ENCODE data around the gene ULK4.

The ULK4 gene

GRCh38 chr3:41364736-41365135 lies 597.2 kb downstream of the ULK4 start:
- H3K4me3 ChIP-seq (ENCODE audit: low read length), result no peak overlapping the region
- TF ChIP-seq ZNF274 (IDR thresholded peaks at IDR 0.05; ENCODE audit: low read depth, low read length), result no peak

- no peak overlapping the region for H3K4me3 ChIP-seq (ENCODE audit: low read length)
- TF ChIP-seq ZNF274 (IDR thresholded peaks at IDR 0.05; ENCODE audit: low read depth, low read length), result no peak
Observed at GRCh38 chr3:41363830-41364523, 597.9 kb downstream of the ULK4 start.

GRCh38 chr3:41362638-41363559 lies 599.0 kb downstream of the ULK4 start:
- H3K4me3 ChIP-seq (ENCODE audit: low read length), result no peak overlapping the region
- no peak for TF ChIP-seq ZNF274 (IDR thresholded peaks at IDR 0.05; ENCODE audit: low read depth, low read length)

GRCh38 chr3:41357271-41357670 lies 604.6 kb downstream of the ULK4 start:
- no peak overlapping the region for H3K4me3 ChIP-seq (ENCODE audit: low read length)
- no peak for TF ChIP-seq ZNF274 (IDR thresholded peaks at IDR 0.05; ENCODE audit: low read depth, low read length)

GRCh38 chr3:41356775-41357174 lies 605.1 kb downstream of the ULK4 start:
- no peak overlapping the region for H3K4me3 ChIP-seq (ENCODE audit: low read length)
- TF ChIP-seq ZNF274 (IDR thresholded peaks at IDR 0.05; ENCODE audit: low read depth, low read length), result no peak

- no peak overlapping the region for H3K4me3 ChIP-seq (ENCODE audit: low read length)
- no peak for TF ChIP-seq ZNF274 (IDR thresholded peaks at IDR 0.05; ENCODE audit: low read depth, low read length)
Observed at GRCh38 chr3:41352510-41352909, 609.4 kb downstream of the ULK4 start.

- H3K4me3 ChIP-seq (ENCODE audit: low read length), result no peak overlapping the region
- no peak for TF ChIP-seq ZNF274 (IDR thresholded peaks at IDR 0.05; ENCODE audit: low read depth, low read length)
Observed at GRCh38 chr3:41350441-41350840, 611.5 kb downstream of the ULK4 start.

GRCh38 chr3:41348401-41348800 lies 613.5 kb downstream of the ULK4 start:
- TF ChIP-seq ZNF274 (IDR thresholded peaks at IDR 0.05; ENCODE audit: low read depth, low read length), result no peak
- H3K4me3 ChIP-seq (ENCODE audit: low read length), result no peak overlapping the region

GRCh38 chr3:41346698-41347270 lies 615.1 kb downstream of the ULK4 start:
- TF ChIP-seq ZNF274 (IDR thresholded peaks at IDR 0.05; ENCODE audit: low read depth, low read length), result no peak

GRCh38 chr3:41345788-41346187 lies 616.1 kb downstream of the ULK4 start:
- no peak overlapping the region for H3K4me3 ChIP-seq (ENCODE audit: low read length)
- no peak for TF ChIP-seq ZNF274 (IDR thresholded peaks at IDR 0.05; ENCODE audit: low read depth, low read length)

More at GRCh38 chr3:41346698-41347270, 615.1 kb downstream of the ULK4 start:
- no peak overlapping the region for H3K4me3 ChIP-seq (ENCODE audit: low read length)

- no peak overlapping the region for H3K4me3 ChIP-seq (ENCODE audit: low read length)
- TF ChIP-seq ZNF274 (IDR thresholded peaks at IDR 0.05; ENCODE audit: low read depth, low read length), result no peak
Observed at GRCh38 chr3:41339758-41340157, 622.1 kb downstream of the ULK4 start.

- no peak overlapping the region for H3K4me3 ChIP-seq (ENCODE audit: low read length)
- TF ChIP-seq ZNF274 (IDR thresholded peaks at IDR 0.05; ENCODE audit: low read depth, low read length), result no peak
Observed at GRCh38 chr3:41338276-41338675, 623.6 kb downstream of the ULK4 start.

- TF ChIP-seq ZNF274 (IDR thresholded peaks at IDR 0.05; ENCODE audit: low read depth, low read length), result no peak
- no peak overlapping the region for H3K4me3 ChIP-seq (ENCODE audit: low read length)
Observed at GRCh38 chr3:41334426-41334825, 627.5 kb downstream of the ULK4 start.

GRCh38 chr3:41331041-41331440 lies 630.9 kb downstream of the ULK4 start:
- no peak for TF ChIP-seq ZNF274 (IDR thresholded peaks at IDR 0.05; ENCODE audit: low read depth, low read length)
- no peak overlapping the region for H3K4me3 ChIP-seq (ENCODE audit: low read length)

GRCh38 chr3:41330465-41330864 lies 631.4 kb downstream of the ULK4 start:
- TF ChIP-seq ZNF274 (IDR thresholded peaks at IDR 0.05; ENCODE audit: low read depth, low read length), result no peak

More at GRCh38 chr3:41330465-41330864, 631.4 kb downstream of the ULK4 start:
- no peak overlapping the region for H3K4me3 ChIP-seq (ENCODE audit: low read length)

All from GM08714 (cell line).